ENCODE results near the gene ANXA7.
"Not testable (repeated sequence)": the region's sequence is repeated elsewhere in the genome, so short reads cannot be mapped to it uniquely, and the experiment has no call there.

The ANXA7 gene

GRCh38 chr10:73344269-73344668 is 69.6 kb downstream of the ANXA7 start:
- Mint-ChIP-seq H3K36me3 (peaks cover 2% of the 10 kb centered on the region), H3K27ac (no peak overlapping the region), H3K27me3 (no peaks in the 10 kb centered on the region), H3K9me3 (no peaks in the 10 kb centered on the region), H3K4me3 (no peak overlapping the region), H3K4me1 (no peaks in the 10 kb centered on the region)
- DNase-seq (ENCODE audit: low spot score in 2 of 2) (no peak), ATAC-seq (ENCODE audit: low read depth) (no peak)

- Mint-ChIP-seq H3K4me3 (no peak overlapping the region), H3K9me3 (no peaks in the 10 kb centered on the region), H3K4me1 (no peaks in the 10 kb centered on the region), H3K27me3 (no peaks in the 10 kb centered on the region), H3K36me3 (no peaks in the 10 kb centered on the region), H3K27ac (no peak overlapping the region)
- ATAC-seq (ENCODE audit: low read depth) (no peak), DNase-seq (ENCODE audit: low spot score in 2 of 2) (no peak)
These were observed 73.7 kb downstream of the ANXA7 start for GRCh38 chr10:73340121-73340520.

- ATAC-seq (ENCODE audit: low read depth): no peak
- Mint-ChIP-seq H3K27me3 (no peaks in the 10 kb centered on the region), H3K9me3 (no peaks in the 10 kb centered on the region), H3K4me1 (no peaks in the 10 kb centered on the region), H3K4me3 (no peak overlapping the region), H3K27ac (no peak overlapping the region), H3K36me3 (no peaks in the 10 kb centered on the region)
- no peak for DNase-seq (ENCODE audit: low spot score in 2 of 2)
These were observed 74.4 kb downstream of the ANXA7 start for GRCh38 chr10:73339436-73339835.

GRCh38 chr10:73338801-73339368 is 75.0 kb downstream of the ANXA7 start:
- ATAC-seq (ENCODE audit: low read depth) (no peak), DNase-seq (ENCODE audit: low spot score in 2 of 2) (no peak)
- H3K27ac Mint-ChIP-seq: no peak overlapping the region
- H3K4me1 Mint-ChIP-seq: no peaks in the 10 kb centered on the region
- no peak overlapping the region for H3K4me3 Mint-ChIP-seq
- H3K27me3 Mint-ChIP-seq: no peaks in the 10 kb centered on the region
- no peaks in the 10 kb centered on the region for H3K9me3 Mint-ChIP-seq
- no peaks in the 10 kb centered on the region for H3K36me3 Mint-ChIP-seq

GRCh38 chr10:73333202-73333601 is 80.7 kb downstream of the ANXA7 start:
- Mint-ChIP-seq H3K27ac (no peak overlapping the region), H3K4me1 (no peaks in the 10 kb centered on the region), H3K4me3 (no peak overlapping the region), H3K27me3 (no peaks in the 10 kb centered on the region), H3K36me3 (no peaks in the 10 kb centered on the region), H3K9me3 (no peaks in the 10 kb centered on the region)
- DNase-seq (ENCODE audit: low spot score in 2 of 2) (no peak), ATAC-seq (ENCODE audit: low read depth) (no peak)

- H3K9me3 Mint-ChIP-seq: no peaks in the 10 kb centered on the region
- H3K27ac Mint-ChIP-seq: no peak overlapping the region
- DNase-seq (ENCODE audit: low spot score in 2 of 2): no peak
- no peak overlapping the region for H3K4me3 Mint-ChIP-seq
- H3K27me3 Mint-ChIP-seq: no peaks in the 10 kb centered on the region
- no peaks in the 10 kb centered on the region for H3K4me1 Mint-ChIP-seq
- H3K36me3 Mint-ChIP-seq: no peaks in the 10 kb centered on the region
- ATAC-seq (ENCODE audit: low read depth): no peak
These were observed 81.5 kb downstream of the ANXA7 start for GRCh38 chr10:73332379-73332778.

GRCh38 chr10:73328523-73328922 is 85.3 kb downstream of the ANXA7 start:
- not testable (repeated sequence) for H3K27ac Mint-ChIP-seq

GRCh38 chr10:73325290-73325689 is 88.6 kb downstream of the ANXA7 start:
- not testable (repeated sequence) for H3K36me3 Mint-ChIP-seq; H3K9me3 Mint-ChIP-seq; H3K4me3 Mint-ChIP-seq; H3K27ac Mint-ChIP-seq; H3K27me3 Mint-ChIP-seq; DNase-seq (ENCODE audit: low spot score in 2 of 2); ATAC-seq (ENCODE audit: low read depth); H3K4me1 Mint-ChIP-seq

More at GRCh38 chr10:73328523-73328922, 85.3 kb downstream of the ANXA7 start:
- H3K27me3 Mint-ChIP-seq; H3K36me3 Mint-ChIP-seq; H3K4me1 Mint-ChIP-seq; H3K4me3 Mint-ChIP-seq; H3K9me3 Mint-ChIP-seq; DNase-seq (ENCODE audit: low spot score in 2 of 2); ATAC-seq (ENCODE audit: low read depth): not testable (repeated sequence)
